GM12874 (cell line): Measurements from ENCODE around the gene OR4E2.

ENCODE experiments used
- TF ChIP-seq, protein P1 (sequence below): IDR thresholded peaks from 2 replicates; pipeline ENCODE4 v1.5.1; 2011; ENCODE audit warnings: low read depth, mild to moderate bottlenecking, control low read depth, low read length, moderate library complexity; ENCODE audit not compliant: insufficient read depth

OR4E2 gene

DNA sequence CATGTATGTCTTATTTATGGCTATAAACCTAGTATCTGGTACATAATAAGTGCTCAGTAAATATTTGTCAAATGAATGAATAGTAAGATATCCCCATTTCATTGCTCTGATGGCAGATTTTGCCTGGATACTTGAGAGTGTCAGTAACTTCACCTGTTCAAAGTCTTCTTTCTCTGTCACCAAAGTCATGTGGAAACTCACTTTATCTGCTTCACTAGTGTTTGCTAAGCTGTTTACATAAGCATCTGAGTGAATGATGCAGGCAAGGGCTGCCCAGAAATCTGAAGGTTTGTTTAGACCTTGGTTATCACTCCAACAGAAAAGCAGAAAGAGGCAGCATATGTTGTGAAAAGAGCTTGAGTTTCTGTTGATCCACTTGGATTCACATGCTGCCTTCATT lies 15.6 kb downstream of the OR4E2 start:
- TF ChIP-seq, protein P1, sequence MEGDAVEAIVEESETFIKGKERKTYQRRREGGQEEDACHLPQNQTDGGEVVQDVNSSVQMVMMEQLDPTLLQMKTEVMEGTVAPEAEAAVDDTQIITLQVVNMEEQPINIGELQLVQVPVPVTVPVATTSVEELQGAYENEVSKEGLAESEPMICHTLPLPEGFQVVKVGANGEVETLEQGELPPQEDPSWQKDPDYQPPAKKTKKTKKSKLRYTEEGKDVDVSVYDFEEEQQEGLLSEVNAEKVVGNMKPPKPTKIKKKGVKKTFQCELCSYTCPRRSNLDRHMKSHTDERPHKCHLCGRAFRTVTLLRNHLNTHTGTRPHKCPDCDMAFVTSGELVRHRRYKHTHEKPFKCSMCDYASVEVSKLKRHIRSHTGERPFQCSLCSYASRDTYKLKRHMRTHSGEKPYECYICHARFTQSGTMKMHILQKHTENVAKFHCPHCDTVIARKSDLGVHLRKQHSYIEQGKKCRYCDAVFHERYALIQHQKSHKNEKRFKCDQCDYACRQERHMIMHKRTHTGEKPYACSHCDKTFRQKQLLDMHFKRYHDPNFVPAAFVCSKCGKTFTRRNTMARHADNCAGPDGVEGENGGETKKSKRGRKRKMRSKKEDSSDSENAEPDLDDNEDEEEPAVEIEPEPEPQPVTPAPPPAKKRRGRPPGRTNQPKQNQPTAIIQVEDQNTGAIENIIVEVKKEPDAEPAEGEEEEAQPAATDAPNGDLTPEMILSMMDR = no peak

DNA sequence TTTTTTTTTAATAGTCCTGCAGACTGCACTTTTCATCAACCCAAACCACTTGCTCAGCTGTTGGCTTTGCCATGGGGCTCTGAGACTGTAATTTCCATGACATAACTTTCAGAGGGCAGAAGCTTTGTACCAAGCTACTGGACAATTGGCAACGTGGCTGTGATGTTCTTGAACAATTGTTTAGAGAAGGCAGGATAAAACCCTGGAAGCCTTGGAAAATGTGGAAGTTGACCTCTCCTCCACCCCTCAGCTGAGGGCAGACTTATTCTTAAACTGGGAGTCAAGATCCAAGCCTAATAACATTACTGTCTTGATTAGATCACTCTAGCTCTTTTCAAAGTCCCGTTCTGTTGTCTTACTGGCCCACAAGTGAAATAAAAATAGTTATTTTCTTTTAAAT lies 17.7 kb downstream of the OR4E2 start:
- TF ChIP-seq, protein P1 = no peak

- TF ChIP-seq, protein P1 = no peak
Observed at GRCh38 chr14:21672116-21672515, 18.5 kb downstream of the OR4E2 start.

GRCh38 chr14:21673718-21674117 lies 20.1 kb downstream of the OR4E2 start, which contains the start of gene OR4E1:
Gene OR4E1, minus strand, starts transcription at chr14:21673818. Its CDS starts 2,883 bp downstream, at chr14:21670935.
- TF ChIP-seq, protein P1 = no peak

DNA sequence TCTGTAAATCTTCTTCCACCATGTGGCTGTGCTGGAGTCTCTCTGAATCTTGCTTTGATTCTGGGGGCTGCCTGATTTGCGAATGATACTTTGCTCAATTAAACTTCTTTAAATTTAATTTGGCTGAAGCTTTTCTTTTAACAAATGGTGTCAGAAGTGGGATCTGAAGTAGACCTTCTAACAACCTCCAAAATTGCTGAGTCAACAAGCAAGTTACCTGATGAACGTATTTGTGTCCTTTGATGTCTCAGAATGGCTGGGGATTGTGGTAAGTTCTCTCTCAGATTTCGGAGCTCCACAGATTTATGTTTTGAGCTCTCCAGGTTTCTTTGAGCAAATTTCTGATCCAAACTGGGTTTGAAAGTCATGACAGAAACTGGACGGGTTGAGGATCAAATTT lies 21.9 kb downstream of the OR4E2 start:
- TF ChIP-seq, protein P1 = no peak

GRCh38 chr14:21680072-21680471 lies 26.4 kb downstream of the OR4E2 start:
- TF ChIP-seq, protein P1 = no peak

- TF ChIP-seq, protein P1 = no peak
Observed at GRCh38 chr14:21686468-21686867, 32.8 kb downstream of the OR4E2 start.
